Stimulated activated CD4-positive, alpha-beta T cell treated with anti-CD3 and anti-CD28 coated beads, Interleukin-15, amount 100 ng/mL, for 48 hours (primary cell): ENCODE measurements around the gene MGAT2.
A peak's percentile ranks its signal among the peaks of the same experiment; 100 is the strongest.
"Not testable (repeated sequence)": the region's sequence is repeated elsewhere in the genome, so short reads cannot be mapped to it uniquely, and the experiment has no call there.

Experiments used
- DNase-seq, 2 donors: peaks; one replicate each; pipeline ENCODE4 v3.0.0-alpha.2; 2020; ENCODE audit warnings: low read depth in 2 of 2

MGAT2 gene

GRCh38 chr14:49620182-49621113 is at the start of gene MGAT2, which contains the start of gene RPL36AL:
MGAT2 (plus strand) TSS chr14:49620799; CDS start chr14:49621269, 470 bp downstream.
RPL36AL (minus strand) TSS chr14:49620626; CDS start chr14:49619104, 1,522 bp downstream.
- peak; percentile 90 to 94 for DNase-seq

GRCh38 chr14:49574038-49574437 is 46.6 kb upstream of the MGAT2 start:
- DNase-seq, result no peak

- no peak for DNase-seq
These were observed 42.5 kb upstream of the MGAT2 start for GRCh38 chr14:49578141-49578540.

GRCh38 chr14:49579841-49580240 is 40.8 kb upstream of the MGAT2 start:
- no peak for DNase-seq

GRCh38 chr14:49581209-49582112 is 39.1 kb upstream of the MGAT2 start:
- DNase-seq, result no peak

- no peak for DNase-seq
These were observed 38.3 kb upstream of the MGAT2 start for GRCh38 chr14:49582113-49582977.

- no peak for DNase-seq
These were observed 37.0 kb upstream of the MGAT2 start for GRCh38 chr14:49583629-49584028.

- DNase-seq, result no peak
These were observed 36.5 kb upstream of the MGAT2 start for GRCh38 chr14:49584058-49584457.

- DNase-seq, result not testable (repeated sequence)
These were observed 35.5 kb upstream of the MGAT2 start for GRCh38 chr14:49584981-49585640.

GRCh38 chr14:49585803-49586672 is 34.6 kb upstream of the MGAT2 start, which contains the start of gene RPS29:
RPS29 (minus strand) TSS chr14:49586380; CDS start chr14:49586346, 34 bp downstream.
- DNase-seq, result peak; percentile 93 to 97

GRCh38 chr14:49586673-49587460 is 33.7 kb upstream of the MGAT2 start:
- peak; percentile 46 to 47 for DNase-seq

GRCh38 chr14:49589387-49589786 is 31.2 kb upstream of the MGAT2 start:
- DNase-seq, result no peak

- no peak for DNase-seq
These were observed 27.6 kb upstream of the MGAT2 start for GRCh38 chr14:49593016-49593415.

GRCh38 chr14:49594347-49595091 is 26.1 kb upstream of the MGAT2 start:
- no peak for DNase-seq

GRCh38 chr14:49598189-49598484 is 22.5 kb upstream of the MGAT2 start:
- DNase-seq, result no peak

- DNase-seq, result peak; percentile 67 to 75
These were observed 21.9 kb upstream of the MGAT2 start, which contains the start of gene LRR1 for GRCh38 chr14:49598485-49599300. LRR1 (plus strand) TSS chr14:49598940; CDS start chr14:49599021, 81 bp downstream.

- no peak for DNase-seq
These were observed 13.0 kb upstream of the MGAT2 start for GRCh38 chr14:49607583-49607982.
